ENCODE measurements around the gene PATE3.

GRCh38 chr11:125762445-125762844, 25.5 kb upstream of the PATE3 start:
- no peak for TF ChIP-seq SUZ12 (IDR thresholded peaks at IDR 0.05; ENCODE audit: extremely low read depth, insufficient read depth, insufficient read length)
- no peak for TF ChIP-seq YY1 (IDR thresholded peaks at IDR 0.05; ENCODE audit: insufficient read depth, insufficient read length)
